GM12878 (cell line): ENCODE measurements around the gene NGF.

Experiments used
- BCL11A ChIP-seq: IDR thresholded peaks from 2 replicates; pipeline ENCODE4 v1.6.1; 2011; ENCODE audit warnings: low read depth, low read length
- CTCF ChIP-seq, 3 experiments: IDR thresholded peaks in 2 of 3; conservative IDR thresholded peaks in 1 of 3; 2 replicates each; pipeline ENCODE4 v1.5.1; 2011; ENCODE audit warnings: low read depth in 3 of 3, low read length in 3 of 3, mild to moderate bottlenecking in 3 of 3, control low read depth in 2 of 3, moderate library complexity in 2 of 3, inconsistent platforms in 1 of 3, mixed read lengths in 1 of 3; ENCODE audit not compliant: control insufficient read depth in 2 of 3, insufficient read depth in 1 of 3; ENCODE audit errors: extremely low read depth in 1 of 3
- EP300 ChIP-seq, 2 experiments: fragments of 150-350 bp in 1 of 2; IDR thresholded peaks; 2 replicates each; pipeline ENCODE4 v1.6.1; 2011 to 2012; ENCODE audit warnings: low read depth in 2 of 2, low read length in 2 of 2, borderline replicate concordance in 1 of 2, improper control_type of control experiment in 1 of 2, inconsistent platforms in 1 of 2; ENCODE audit not compliant: control insufficient read depth in 1 of 2
- FOXM1 ChIP-seq: IDR thresholded peaks from 2 replicates; pipeline ENCODE4 v1.6.1; 2012; ENCODE audit warnings: low read depth, mild to moderate bottlenecking, inconsistent platforms, low read length, moderate library complexity

GRCh38 chr1:115238336-115239147, 99.5 kb downstream of the NGF start:
- TF ChIP-seq CTCF (IDR thresholded peaks at IDR 0.05 in 2 of 3, conservative IDR thresholded peaks at IDR 0.05 in 1 of 3; ENCODE audit: control insufficient read depth in 2 of 3, extremely low read depth in 1 of 3, insufficient read depth in 1 of 3, low read depth in 3 of 3, low read length in 3 of 3) (no peak), BCL11A (no peak), EP300 (IDR thresholded peaks at IDR 0.05; ENCODE audit: borderline replicate concordance in 1 of 2, control insufficient read depth in 1 of 2, low read depth in 2 of 2, low read length in 2 of 2) (no peak), FOXM1 (no peak)
